ENCODE results near the gene ROBO2.

ROBO2 gene

DNA sequence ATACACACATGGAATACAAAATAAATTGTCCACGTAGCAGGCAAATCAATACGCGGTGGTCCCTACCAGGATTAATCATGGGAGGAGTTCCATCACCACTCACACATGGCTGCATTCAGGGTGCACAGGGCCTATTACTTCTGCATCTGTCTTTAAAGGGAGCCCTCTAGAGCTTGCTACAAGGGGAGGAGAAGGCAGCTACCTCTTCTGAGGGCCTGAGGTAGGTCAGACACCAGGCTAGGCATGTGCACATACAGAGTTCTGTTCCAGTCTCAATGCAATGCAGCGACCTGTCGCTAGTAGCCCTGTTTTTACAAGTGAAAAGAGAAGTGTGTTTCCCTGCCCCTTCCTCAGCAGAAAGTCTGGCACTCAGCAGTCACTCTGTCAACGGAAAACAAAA, 102.7 kb downstream of the ROBO2 start:
- no peak overlapping the region for H3K27ac ChIP-seq
- TF ChIP-seq, protein P1, sequence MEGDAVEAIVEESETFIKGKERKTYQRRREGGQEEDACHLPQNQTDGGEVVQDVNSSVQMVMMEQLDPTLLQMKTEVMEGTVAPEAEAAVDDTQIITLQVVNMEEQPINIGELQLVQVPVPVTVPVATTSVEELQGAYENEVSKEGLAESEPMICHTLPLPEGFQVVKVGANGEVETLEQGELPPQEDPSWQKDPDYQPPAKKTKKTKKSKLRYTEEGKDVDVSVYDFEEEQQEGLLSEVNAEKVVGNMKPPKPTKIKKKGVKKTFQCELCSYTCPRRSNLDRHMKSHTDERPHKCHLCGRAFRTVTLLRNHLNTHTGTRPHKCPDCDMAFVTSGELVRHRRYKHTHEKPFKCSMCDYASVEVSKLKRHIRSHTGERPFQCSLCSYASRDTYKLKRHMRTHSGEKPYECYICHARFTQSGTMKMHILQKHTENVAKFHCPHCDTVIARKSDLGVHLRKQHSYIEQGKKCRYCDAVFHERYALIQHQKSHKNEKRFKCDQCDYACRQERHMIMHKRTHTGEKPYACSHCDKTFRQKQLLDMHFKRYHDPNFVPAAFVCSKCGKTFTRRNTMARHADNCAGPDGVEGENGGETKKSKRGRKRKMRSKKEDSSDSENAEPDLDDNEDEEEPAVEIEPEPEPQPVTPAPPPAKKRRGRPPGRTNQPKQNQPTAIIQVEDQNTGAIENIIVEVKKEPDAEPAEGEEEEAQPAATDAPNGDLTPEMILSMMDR (IDR thresholded peaks at IDR 0.05), result no peak
- no peak for TF ChIP-seq ZFX (IDR thresholded peaks at IDR 0.05; ENCODE audit: borderline replicate concordance)

DNA sequence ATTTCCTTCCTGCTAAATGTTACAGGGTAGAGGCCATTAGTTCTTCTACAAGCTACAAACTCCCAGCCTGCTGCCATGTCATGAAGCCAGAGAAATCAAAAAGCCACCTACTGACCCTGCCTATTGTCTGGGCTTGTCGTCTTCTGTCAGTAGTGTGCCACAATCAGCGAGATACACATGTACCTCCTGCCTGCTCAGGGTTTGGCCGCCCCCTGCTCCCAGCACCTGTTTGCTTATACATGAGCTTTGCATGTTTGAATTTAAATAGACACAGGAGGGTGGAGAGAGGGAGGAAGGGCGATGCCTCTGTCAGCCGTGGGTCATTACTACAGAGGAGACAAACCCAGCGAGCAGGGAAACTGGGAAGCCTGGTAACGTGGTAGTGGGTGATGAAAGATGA, 106.1 kb downstream of the ROBO2 start:
- no peak overlapping the region for H3K27ac ChIP-seq
- TF ChIP-seq, protein P1 (IDR thresholded peaks at IDR 0.05), result no peak
- no peak for TF ChIP-seq ZFX (IDR thresholded peaks at IDR 0.05; ENCODE audit: borderline replicate concordance)

DNA sequence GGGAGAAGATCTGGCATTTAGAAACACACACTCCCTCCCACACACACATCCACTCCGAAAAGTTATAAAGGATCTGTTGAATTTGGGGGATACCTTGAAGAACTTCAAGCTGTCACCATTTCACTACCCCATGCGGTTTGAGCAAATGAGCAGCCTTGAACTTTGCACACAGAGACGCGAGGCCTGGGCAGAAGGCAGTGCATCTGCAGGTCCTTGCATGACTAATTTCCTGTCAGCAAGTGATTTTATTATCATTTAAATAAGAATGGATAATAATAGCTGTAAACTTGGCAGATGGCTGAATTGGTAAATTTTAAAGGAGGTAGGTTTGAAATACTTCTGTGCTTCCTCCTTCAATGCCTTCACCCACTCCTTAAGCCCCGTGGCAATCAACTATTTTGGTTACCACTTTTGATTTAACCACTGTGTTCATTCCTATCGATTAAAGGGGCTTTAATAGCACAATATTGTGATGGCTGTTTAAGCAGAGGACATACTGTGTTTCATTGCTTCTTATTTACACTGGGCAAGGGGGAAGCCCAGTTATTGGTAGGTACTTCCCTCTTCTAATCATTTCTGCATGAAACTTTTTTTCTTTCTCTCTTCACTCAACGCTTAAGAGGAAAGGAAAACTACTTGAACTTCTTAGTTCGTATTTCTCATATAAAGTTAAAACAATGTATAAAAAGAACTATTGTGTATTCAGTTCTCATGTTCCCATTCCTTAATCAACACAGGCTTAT, 108.1 kb downstream of the ROBO2 start:
- no peak for TF ChIP-seq ZFX (IDR thresholded peaks at IDR 0.05; ENCODE audit: borderline replicate concordance)
- TF ChIP-seq, protein P1 (IDR thresholded peaks at IDR 0.05), result no peak
- H3K27ac ChIP-seq, result no peak overlapping the region

DNA sequence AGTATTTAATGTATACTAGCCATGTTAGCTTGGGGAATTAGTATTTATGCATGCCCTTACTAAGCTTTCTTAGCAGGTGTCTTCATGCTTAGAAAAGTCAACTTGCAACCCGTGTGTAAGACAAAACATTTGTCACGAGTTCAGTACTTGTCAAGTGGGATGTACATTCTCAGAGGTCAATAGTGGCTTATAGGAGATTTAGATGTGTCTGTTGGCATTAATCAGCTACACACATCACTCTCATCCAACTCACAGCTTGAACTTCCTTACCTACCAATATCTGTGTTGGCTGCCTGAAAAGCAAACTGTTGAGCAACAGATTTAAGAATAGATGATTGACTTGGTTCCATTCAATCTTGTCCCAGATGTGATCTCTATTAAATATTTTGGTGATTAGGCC, 109.5 kb downstream of the ROBO2 start:
- H3K27ac ChIP-seq, result no peak overlapping the region
- TF ChIP-seq, protein P1 (IDR thresholded peaks at IDR 0.05), result no peak
- TF ChIP-seq ZFX (IDR thresholded peaks at IDR 0.05; ENCODE audit: borderline replicate concordance), result no peak

DNA sequence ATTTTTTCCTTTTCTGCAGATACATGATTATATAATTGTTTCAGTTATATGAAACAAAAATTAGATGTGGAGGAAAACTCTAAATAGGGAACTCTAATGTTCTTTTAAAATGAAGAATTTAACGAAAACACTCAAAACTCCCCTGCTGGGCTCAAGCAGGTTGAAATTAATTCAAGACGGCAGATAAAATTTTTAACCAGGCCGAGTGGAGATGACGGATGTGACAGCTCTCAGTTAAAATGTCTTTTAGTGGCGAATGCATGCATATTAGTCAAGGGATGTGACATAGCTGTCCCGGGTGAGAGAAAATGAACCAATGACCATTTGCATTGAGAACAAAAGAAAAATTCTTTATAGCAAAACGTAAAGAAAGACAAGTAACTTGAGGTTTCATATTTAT, 110.1 kb downstream of the ROBO2 start:
- no peak overlapping the region for H3K27ac ChIP-seq
- TF ChIP-seq, protein P1 (IDR thresholded peaks at IDR 0.05), result no peak
- no peak for TF ChIP-seq ZFX (IDR thresholded peaks at IDR 0.05; ENCODE audit: borderline replicate concordance)

DNA sequence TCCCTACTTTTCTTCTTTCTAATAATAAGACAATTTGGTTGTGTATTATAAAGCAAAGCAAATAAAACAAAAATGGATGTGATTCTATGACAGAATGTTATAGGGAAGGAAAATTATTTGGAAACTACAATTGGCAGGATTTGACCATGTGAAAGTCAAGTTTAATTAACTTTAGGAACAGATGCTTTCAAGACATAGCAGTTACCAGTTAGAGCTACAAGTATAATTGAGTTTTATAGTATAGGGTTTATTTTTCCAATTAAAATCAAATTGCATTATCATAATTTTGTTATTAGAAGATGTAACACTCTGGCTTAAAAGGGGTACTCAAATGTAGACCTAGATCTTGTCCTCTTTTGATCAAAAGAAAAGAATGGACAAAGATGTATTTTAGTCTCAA, 110.9 kb downstream of the ROBO2 start:
- no peak overlapping the region for H3K27ac ChIP-seq
- TF ChIP-seq ZFX (IDR thresholded peaks at IDR 0.05; ENCODE audit: borderline replicate concordance), result no peak
- TF ChIP-seq, protein P1 (IDR thresholded peaks at IDR 0.05), result no peak

DNA sequence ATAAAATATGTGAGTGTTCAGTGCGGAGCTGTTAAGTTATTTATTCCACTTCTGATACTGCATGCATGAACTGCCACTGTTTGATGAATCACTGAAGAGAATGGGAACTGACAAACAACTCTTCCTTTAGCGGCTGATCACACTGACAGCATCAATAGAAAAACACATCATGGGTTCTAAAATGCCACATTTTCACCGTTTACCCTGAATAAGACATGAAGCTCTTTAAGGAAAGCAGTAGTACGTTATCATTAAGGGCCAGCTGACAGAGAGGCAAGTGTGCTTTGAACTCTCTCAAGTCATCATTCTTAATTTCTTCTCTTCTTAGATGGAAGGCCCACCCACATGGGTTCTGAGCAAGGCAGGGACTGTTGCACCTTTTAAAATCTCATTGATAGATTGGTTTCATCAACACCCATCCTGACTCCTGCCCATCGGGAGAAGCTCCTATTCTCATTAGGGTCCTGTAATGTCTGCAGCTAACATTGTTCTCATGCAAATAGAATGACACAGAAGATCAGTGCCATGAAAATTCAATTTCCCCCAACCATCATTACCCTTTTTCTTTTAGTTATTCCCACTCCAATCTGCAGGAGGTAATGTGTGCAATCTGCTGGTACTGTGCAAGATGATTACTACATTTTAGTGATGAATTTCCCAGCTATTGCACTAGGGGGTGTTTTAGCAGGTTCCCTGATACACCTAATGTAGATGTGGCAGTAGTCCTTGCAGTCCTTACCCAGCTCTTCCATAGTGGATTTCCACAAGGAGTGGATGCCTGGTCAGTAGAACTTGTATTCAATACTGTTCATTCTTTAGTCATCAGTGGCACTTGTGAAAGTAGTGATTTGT, 119.1 kb downstream of the ROBO2 start:
- TF ChIP-seq ZFX (IDR thresholded peaks at IDR 0.05; ENCODE audit: borderline replicate concordance), result no peak
- TF ChIP-seq, protein P1 (IDR thresholded peaks at IDR 0.05), result peak; percentile 34; the same call in 1 of the 2 replicates
- no peak overlapping the region for H3K27ac ChIP-seq

All from 22Rv1 (cell line).